SU-DHL-6 (cell line): ENCODE data around the gene EPHA4.

Source experiments
- H2AFZ ChIP-seq: fragments of 200-600 bp; sonication (generic); 2 replicates; pipeline ENCODE4 v1.6.1; 2014; ENCODE audit warnings: low read depth, mild to moderate bottlenecking, moderate library complexity, mixed read lengths, antibody characterized with exemption, low read length; ENCODE audit not compliant: severe bottlenecking
- H3F3A ChIP-seq: fragments of 200-600 bp; shearing (Covaris generic); 2 replicates; pipeline ENCODE4 v1.6.0; 2016; ENCODE audit warnings: antibody characterized with exemption, mild to moderate bottlenecking; ENCODE audit not compliant: insufficient read depth
- H3K27ac ChIP-seq: fragments of 200-600 bp; sonication (generic); 2 replicates; pipeline ENCODE4 v1.5.1; 2016; ENCODE audit warnings: low read depth, mild to moderate bottlenecking, low read length, moderate library complexity, mixed read lengths
- H3K27me3 ChIP-seq: fragments of 200-600 bp; sonication (generic), shearing (Covaris generic); 2 replicates; pipeline ENCODE4 v1.6.0; 2014; ENCODE audit warnings: mild to moderate bottlenecking, low read length
- H3K36me3 ChIP-seq: fragments of 200-600 bp; sonication (generic); 2 replicates; pipeline ENCODE4 v1.6.1; 2014; ENCODE audit warnings: mild to moderate bottlenecking, low read length, mixed read lengths
- H3K4me2 ChIP-seq: fragments of 300-600, 200-600 bp; shearing (Covaris generic), sonication (generic); 2 replicates; pipeline ENCODE4 v1.6.0; 2014; ENCODE audit warnings: low read length, low read depth, mild to moderate bottlenecking; ENCODE audit not compliant: poor library complexity, severe bottlenecking
- H3K4me3 ChIP-seq: fragments of 200-600 bp; sonication (generic); 2 replicates; pipeline ENCODE4 v1.5.1; 2014; ENCODE audit warnings: antibody characterized with exemption, low read length, mild to moderate bottlenecking, mixed read lengths; ENCODE audit not compliant: insufficient read depth, poor library complexity, severe bottlenecking
- H3K79me2 ChIP-seq: fragments of 200-600 bp; sonication (generic); 2 replicates; pipeline ENCODE4 v1.6.1; 2014; ENCODE audit warnings: mild to moderate bottlenecking, low read length, moderate library complexity; ENCODE audit not compliant: insufficient read depth
- H3K9ac ChIP-seq: fragments of 200-600 bp; sonication (generic); 2 replicates; pipeline ENCODE4 v1.7.0; 2014; ENCODE audit warnings: mild to moderate bottlenecking, low read length
- H3K9me2 ChIP-seq: fragments of 200-600 bp; sonication (generic); replicated peaks from 2 replicates; pipeline ENCODE4 v1.6.1; 2014; ENCODE audit warnings: low read length; ENCODE audit not compliant: insufficient read depth
- H3K9me3 ChIP-seq: fragments of 200-600 bp; sonication (generic); 2 replicates; pipeline ENCODE4 v1.6.1; 2014; ENCODE audit warnings: low read length, mixed read lengths; ENCODE audit not compliant: insufficient read depth
- H4K20me1 ChIP-seq: fragments of 200-600 bp; sonication (generic); 2 replicates; pipeline ENCODE4 v1.6.1; 2014; ENCODE audit warnings: low read depth, mild to moderate bottlenecking, antibody characterized with exemption, low read length, moderate library complexity, mixed read lengths
- EZH2phosphoT487 ChIP-seq: fragments of 200-600 bp; sonication (generic), shearing (Covaris generic); conservative IDR thresholded peaks from 2 replicates; pipeline ENCODE4 v1.6.1; 2018; ENCODE audit warnings: mild to moderate bottlenecking, antibody characterized with exemption, low read length, moderate library complexity, mixed read lengths
- TF ChIP-seq, protein P1 (sequence below): fragments of 200-600 bp; sonication (generic); IDR thresholded peaks from one replicate; pipeline ENCODE4 v1.5.1; 2017; ENCODE audit warnings: antibody characterized with exemption, mild to moderate bottlenecking, low read length, moderate library complexity; ENCODE audit not compliant: insufficient read depth, poor library complexity, severe bottlenecking

EPHA4 gene

DNA sequence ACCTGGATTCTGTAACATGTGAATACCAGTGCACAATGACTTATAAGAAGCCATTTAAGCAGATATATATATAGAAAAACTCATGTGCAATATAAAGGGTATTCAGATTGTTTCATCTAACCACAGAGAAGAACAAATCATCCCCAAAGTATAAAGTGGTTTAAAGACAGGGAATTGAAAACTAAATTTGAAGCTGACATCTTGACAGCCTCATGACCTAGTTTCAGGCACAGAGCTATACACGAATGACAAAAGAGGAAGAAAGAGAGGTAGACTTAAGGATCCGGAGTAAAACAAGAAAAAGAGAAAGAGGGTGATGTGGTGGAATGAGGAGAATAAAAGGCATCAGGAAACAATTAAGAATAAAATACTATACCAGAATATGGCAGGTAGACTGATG, 194.5 kb downstream of the EPHA4 start:
- no peak overlapping the region for H3K4me3 ChIP-seq
- H3K27me3 ChIP-seq: no peaks in the 10 kb centered on the region
- H3K36me3 ChIP-seq: no peaks in the 10 kb centered on the region
- H3K9me3 ChIP-seq: no peaks in the 10 kb centered on the region
- no peak overlapping the region for H3K27ac ChIP-seq
- no peak overlapping the region for H2AFZ ChIP-seq
- H3K9ac ChIP-seq: no peak overlapping the region
- no peak overlapping the region for H3K4me2 ChIP-seq
- H3F3A ChIP-seq: no peaks in the 10 kb centered on the region
- no peaks in the 10 kb centered on the region for H3K79me2 ChIP-seq
- H3K9me2 ChIP-seq: no peaks in the 10 kb centered on the region
- no peaks in the 10 kb centered on the region for H4K20me1 ChIP-seq
- TF ChIP-seq EZH2phosphoT487: no peak
- TF ChIP-seq, protein P1, sequence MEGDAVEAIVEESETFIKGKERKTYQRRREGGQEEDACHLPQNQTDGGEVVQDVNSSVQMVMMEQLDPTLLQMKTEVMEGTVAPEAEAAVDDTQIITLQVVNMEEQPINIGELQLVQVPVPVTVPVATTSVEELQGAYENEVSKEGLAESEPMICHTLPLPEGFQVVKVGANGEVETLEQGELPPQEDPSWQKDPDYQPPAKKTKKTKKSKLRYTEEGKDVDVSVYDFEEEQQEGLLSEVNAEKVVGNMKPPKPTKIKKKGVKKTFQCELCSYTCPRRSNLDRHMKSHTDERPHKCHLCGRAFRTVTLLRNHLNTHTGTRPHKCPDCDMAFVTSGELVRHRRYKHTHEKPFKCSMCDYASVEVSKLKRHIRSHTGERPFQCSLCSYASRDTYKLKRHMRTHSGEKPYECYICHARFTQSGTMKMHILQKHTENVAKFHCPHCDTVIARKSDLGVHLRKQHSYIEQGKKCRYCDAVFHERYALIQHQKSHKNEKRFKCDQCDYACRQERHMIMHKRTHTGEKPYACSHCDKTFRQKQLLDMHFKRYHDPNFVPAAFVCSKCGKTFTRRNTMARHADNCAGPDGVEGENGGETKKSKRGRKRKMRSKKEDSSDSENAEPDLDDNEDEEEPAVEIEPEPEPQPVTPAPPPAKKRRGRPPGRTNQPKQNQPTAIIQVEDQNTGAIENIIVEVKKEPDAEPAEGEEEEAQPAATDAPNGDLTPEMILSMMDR: no peak

DNA sequence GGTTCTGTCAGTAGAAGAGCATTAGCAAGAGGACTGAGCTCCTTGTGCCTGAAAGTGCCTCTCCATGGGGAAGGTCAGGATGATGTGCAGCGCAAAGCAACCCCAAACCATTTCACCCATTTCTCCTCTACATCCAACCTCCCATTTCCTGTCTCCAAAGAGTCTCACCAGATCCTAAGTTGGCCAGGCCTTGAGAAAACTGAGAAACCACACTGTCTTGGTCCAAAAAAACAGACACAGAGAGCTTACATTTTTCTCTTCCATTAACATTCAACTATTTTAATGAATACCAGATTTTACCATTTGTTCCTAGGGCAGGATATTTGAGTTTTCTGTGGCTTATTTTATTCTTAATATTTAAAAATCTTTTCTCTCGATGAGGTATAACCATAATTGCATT, 195.0 kb downstream of the EPHA4 start:
- no peak for TF ChIP-seq EZH2phosphoT487
- TF ChIP-seq, protein P1: no peak
- no peak overlapping the region for H3K9ac ChIP-seq
- no peak overlapping the region for H3K4me2 ChIP-seq
- no peaks in the 10 kb centered on the region for H3K79me2 ChIP-seq
- H3K27me3 ChIP-seq: no peaks in the 10 kb centered on the region
- no peaks in the 10 kb centered on the region for H3F3A ChIP-seq
- H3K27ac ChIP-seq: no peak overlapping the region
- H4K20me1 ChIP-seq: no peaks in the 10 kb centered on the region
- H3K4me3 ChIP-seq: no peak overlapping the region
- H3K36me3 ChIP-seq: no peaks in the 10 kb centered on the region
- no peak overlapping the region for H2AFZ ChIP-seq
- H3K9me2 ChIP-seq: no peaks in the 10 kb centered on the region
- H3K9me3 ChIP-seq: no peaks in the 10 kb centered on the region

DNA sequence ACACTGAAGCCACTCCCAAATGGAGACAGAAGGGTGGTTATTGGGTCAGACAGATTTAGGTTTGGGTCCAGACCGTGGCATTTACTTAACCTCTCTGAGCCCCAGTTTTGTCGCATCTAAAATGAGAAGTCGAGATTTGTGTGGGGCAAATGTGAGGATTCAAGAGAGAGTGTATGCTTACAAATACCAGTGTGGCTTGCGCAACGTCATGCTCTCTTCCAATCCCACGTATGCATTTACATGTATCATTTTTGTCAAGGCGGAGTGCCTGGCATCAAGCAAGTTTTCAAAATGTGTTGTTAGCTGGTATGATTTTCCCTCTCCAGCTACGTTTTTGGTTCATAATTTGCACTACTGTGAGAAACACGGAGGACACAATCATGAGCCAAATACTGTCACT, 197.9 kb downstream of the EPHA4 start:
- H2AFZ ChIP-seq: no peak overlapping the region
- no peak overlapping the region for H3K4me3 ChIP-seq
- H3F3A ChIP-seq: no peaks in the 10 kb centered on the region
- H3K27ac ChIP-seq: no peak overlapping the region
- no peak overlapping the region for H3K9ac ChIP-seq
- no peak overlapping the region for H3K4me2 ChIP-seq
- H3K79me2 ChIP-seq: no peaks in the 10 kb centered on the region
- no peaks in the 10 kb centered on the region for H3K9me3 ChIP-seq
- H4K20me1 ChIP-seq: no peaks in the 10 kb centered on the region
- H3K27me3 ChIP-seq: no peaks in the 10 kb centered on the region
- no peaks in the 10 kb centered on the region for H3K9me2 ChIP-seq
- no peaks in the 10 kb centered on the region for H3K36me3 ChIP-seq
- TF ChIP-seq, protein P1: no peak
- TF ChIP-seq EZH2phosphoT487: no peak

DNA sequence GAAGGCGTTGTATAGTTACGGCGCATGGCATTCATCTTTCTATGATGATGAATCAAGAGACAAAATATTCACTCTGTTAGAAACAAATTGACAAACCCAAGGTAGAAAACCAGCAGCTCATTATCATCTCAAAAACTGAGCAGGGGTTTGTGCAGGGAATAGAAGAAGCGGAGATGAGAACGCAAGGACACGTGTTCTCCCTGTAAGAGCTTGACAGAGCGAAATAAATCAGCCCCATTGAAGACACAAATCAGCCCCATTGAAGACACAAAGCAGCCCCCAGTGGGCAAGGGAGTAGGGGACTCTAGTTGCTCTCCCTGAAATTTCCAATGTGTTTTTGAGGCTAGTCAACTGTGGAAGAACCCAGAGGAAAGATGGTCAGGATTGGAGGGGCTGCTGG, 199.2 kb downstream of the EPHA4 start:
- no peaks in the 10 kb centered on the region for H3F3A ChIP-seq
- no peaks in the 10 kb centered on the region for H3K27me3 ChIP-seq
- H2AFZ ChIP-seq: no peak overlapping the region
- H3K27ac ChIP-seq: no peak overlapping the region
- no peak overlapping the region for H3K9ac ChIP-seq
- H4K20me1 ChIP-seq: no peaks in the 10 kb centered on the region
- no peaks in the 10 kb centered on the region for H3K36me3 ChIP-seq
- H3K9me3 ChIP-seq: no peaks in the 10 kb centered on the region
- no peak overlapping the region for H3K4me3 ChIP-seq
- TF ChIP-seq EZH2phosphoT487: no peak
- TF ChIP-seq, protein P1: no peak
- H3K79me2 ChIP-seq: no peaks in the 10 kb centered on the region
- no peak overlapping the region for H3K4me2 ChIP-seq
- no peaks in the 10 kb centered on the region for H3K9me2 ChIP-seq
